IMR-90 (cell line): ENCODE results near the gene XPO4. TPM values are rescaled to one million over a fixed set of nuclear protein-coding genes. Genes with fewer than 3 reads are reported as not detected.

Experiments used
- ATAC-seq: fragments of 200-7000 bp; cut with Tn5 transposase; 2 replicates; pipeline ENCODE4 v1.9.1; 2020; ENCODE audit warnings: low read depth, mild to moderate bottlenecking, moderate library complexity
- BruUV-seq: library from RNA; stranded (reverse); fragments of 400-500 nt; replicated peaks from 2 replicates; lab custom pipeline; 2021; lab: Mats Ljungman, UMichigan
- CTCF ChIA-PET: fragments of 300-600 bp; formaldehyde crosslinking; extraction: SDS; loops from one replicate; lab custom pipeline; 2021; ENCODE audit warnings: antibody characterized with exemption; lab: Yijun Ruan, JAX
- POLR2A ChIA-PET: fragments of 300-600 bp; sonication (Branson Sonifier 250); formaldehyde crosslinking; loops from one replicate; lab custom pipeline; 2022; ENCODE audit warnings: antibody characterized with exemption; ENCODE audit not compliant: unreplicated experiment; lab: Charles Lee
- DNase-seq: peaks from one replicate; pipeline ENCODE4 v3.0.0; 2013
- H2AFZ ChIP-seq: replicated peaks from 2 replicates; pipeline ENCODE3; 2013; ENCODE audit warnings: low read length, mild to moderate bottlenecking; ENCODE audit not compliant: poor library complexity
- H2AK5ac ChIP-seq: 2 replicates; pipeline ENCODE4 v1.6.1; 2013; ENCODE audit warnings: low read depth, low read length, inconsistent platforms
- H2AK9ac ChIP-seq: replicated peaks from 2 replicates; pipeline ENCODE3; 2013; ENCODE audit warnings: mild to moderate bottlenecking, low read depth, low read length, moderate library complexity; ENCODE audit not compliant: poor library complexity
- H2BK120ac ChIP-seq: 2 replicates; pipeline ENCODE4 v1.6.1; 2013; ENCODE audit warnings: low read depth, low read length, inconsistent platforms
- H2BK15ac ChIP-seq: 3 replicates; pipeline ENCODE4 v1.6.1; 2013; ENCODE audit warnings: low read depth, low read length, inconsistent platforms
- H2BK20ac ChIP-seq: 2 replicates; pipeline ENCODE4 v1.6.1; 2013; ENCODE audit warnings: low read depth, mild to moderate bottlenecking, inconsistent platforms, low read length, moderate library complexity
- H2BK5ac ChIP-seq: 2 replicates; pipeline ENCODE4 v1.6.1; 2013; ENCODE audit warnings: mild to moderate bottlenecking, low read depth, low read length, inconsistent platforms; ENCODE audit not compliant: poor library complexity, severe bottlenecking
- H3K14ac ChIP-seq: replicated peaks from 2 replicates; pipeline ENCODE4 v1.6.1; 2013; ENCODE audit warnings: low read depth, low read length, inconsistent platforms
- H3K18ac ChIP-seq: 2 replicates; pipeline ENCODE4 v1.6.1; 2013; ENCODE audit warnings: low read depth, low read length, control low read depth
- H3K23ac ChIP-seq: 2 replicates; pipeline ENCODE4 v1.6.1; 2013; ENCODE audit warnings: low read depth, low read length, inconsistent platforms
- H3K27ac ChIP-seq: 2 replicates; pipeline ENCODE4 v1.5.1; 2013; ENCODE audit warnings: mild to moderate bottlenecking, control low read depth, low read length; ENCODE audit not compliant: insufficient read depth
- H3K27me3 ChIP-seq: 2 replicates; pipeline ENCODE4 v1.6.1; 2013; ENCODE audit warnings: low read length; ENCODE audit not compliant: control insufficient read depth, insufficient read depth
- H3K36me3 ChIP-seq: 2 replicates; pipeline ENCODE4 v1.6.1; 2013; ENCODE audit warnings: low read length, mixed read lengths; ENCODE audit not compliant: control insufficient read depth, insufficient read depth
- H3K4ac ChIP-seq: 2 replicates; pipeline ENCODE4 v1.6.1; 2013; ENCODE audit warnings: low read depth, low read length, inconsistent platforms
- H3K4me1 ChIP-seq: 2 replicates; pipeline ENCODE4 v1.6.1; 2013; ENCODE audit warnings: low read length, mixed read lengths; ENCODE audit not compliant: control insufficient read depth, insufficient read depth
- H3K4me2 ChIP-seq: 2 replicates; pipeline ENCODE4 v1.6.1; 2013; ENCODE audit warnings: low read depth, mild to moderate bottlenecking, control low read depth, low read length, moderate library complexity
- H3K4me3 ChIP-seq: 2 replicates; pipeline ENCODE4 v1.5.1; 2013; ENCODE audit warnings: low read depth, mild to moderate bottlenecking, control low read depth, low read length, moderate library complexity; ENCODE audit not compliant: insufficient read depth
- H3K56ac ChIP-seq: 2 replicates; pipeline ENCODE4 v1.6.1; 2013; ENCODE audit warnings: low read length, inconsistent platforms; ENCODE audit not compliant: insufficient read depth; ENCODE audit errors: extremely low read depth
- H3K79me1 ChIP-seq, 2 experiments: 2 replicates each; pipeline ENCODE4 v1.6.1; 2013; ENCODE audit warnings: low read length in 2 of 2, inconsistent platforms in 1 of 2, low read depth in 1 of 2
- H3K9ac ChIP-seq: 2 replicates; pipeline ENCODE4 v1.6.1; 2013; ENCODE audit warnings: low read depth, low read length, control low read depth
- H3K9me1 ChIP-seq: 2 replicates; pipeline ENCODE4 v1.6.1; 2013; ENCODE audit warnings: low read length, inconsistent platforms; ENCODE audit not compliant: insufficient read depth
- H3K9me3 ChIP-seq: 2 replicates; pipeline ENCODE4 v1.6.1; 2013; ENCODE audit warnings: low read length; ENCODE audit not compliant: control insufficient read depth, insufficient read depth
- H4K20me1 ChIP-seq: 2 replicates; pipeline ENCODE4 v1.6.1; 2013; ENCODE audit warnings: low read length, inconsistent platforms; ENCODE audit not compliant: insufficient read depth
- H4K5ac ChIP-seq: 2 replicates; pipeline ENCODE4 v1.6.1; 2013; ENCODE audit warnings: mild to moderate bottlenecking, low read depth, low read length, control low read depth
- H4K8ac ChIP-seq, 2 experiments: 2 replicates each; pipeline ENCODE4 v1.6.1; 2013; ENCODE audit warnings: low read depth in 2 of 2, low read length in 2 of 2, control low read depth in 1 of 2, inconsistent platforms in 1 of 2
- H4K91ac ChIP-seq: 2 replicates; pipeline ENCODE4 v1.6.1; 2013; ENCODE audit warnings: low read depth, low read length, inconsistent platforms; ENCODE audit not compliant: insufficient read depth
- BHLHE40 ChIP-seq: fragments of 150-350 bp; IDR thresholded peaks from 2 replicates; pipeline ENCODE4 v1.6.1; 2016; ENCODE audit warnings: mild to moderate bottlenecking, low read depth, low read length
- CEBPB ChIP-seq: IDR thresholded peaks from 2 replicates; pipeline ENCODE4 v1.6.1; 2012; ENCODE audit warnings: low read depth, low read length, improper control_type of control experiment
- CHD1 ChIP-seq: IDR thresholded peaks from 2 replicates; pipeline ENCODE4 v1.6.1; 2012; ENCODE audit warnings: low read depth, low read length, improper control_type of control experiment
- CTCF ChIP-seq: conservative IDR thresholded peaks from 2 replicates; pipeline ENCODE4 v1.5.1; 2012; ENCODE audit warnings: mild to moderate bottlenecking, low read depth, low read length, improper control_type of control experiment
- ELK1 ChIP-seq: fragments of 150-350 bp; IDR thresholded peaks from 2 replicates; pipeline ENCODE4 v1.6.1; 2016; ENCODE audit warnings: low read depth, mild to moderate bottlenecking, low read length, moderate library complexity, borderline replicate concordance
- FOS ChIP-seq: fragments of 150-350 bp; IDR thresholded peaks from 2 replicates; pipeline ENCODE4 v1.6.1; 2016; ENCODE audit warnings: low read depth, low read length
- MAFK ChIP-seq: IDR thresholded peaks from 2 replicates; pipeline ENCODE4 v1.6.1; 2012; ENCODE audit warnings: low read depth, low read length, improper control_type of control experiment
- MAZ ChIP-seq: IDR thresholded peaks from 2 replicates; pipeline ENCODE4 v1.6.1; 2012; ENCODE audit warnings: low read depth, mild to moderate bottlenecking, low read length, improper control_type of control experiment, moderate library complexity, borderline replicate concordance
- MXI1 ChIP-seq: IDR thresholded peaks from 2 replicates; pipeline ENCODE4 v1.6.1; 2012; ENCODE audit warnings: low read depth, mild to moderate bottlenecking, low read length, moderate library complexity, borderline replicate concordance
- NFE2L2 ChIP-seq: fragments of 150-350 bp; IDR thresholded peaks from 2 replicates; pipeline ENCODE4 v1.6.1; 2016; ENCODE audit warnings: low read depth, mild to moderate bottlenecking, low read length
- POLR2A ChIP-seq: IDR thresholded peaks from 2 replicates; pipeline ENCODE4 v1.6.1; 2012; ENCODE audit warnings: mild to moderate bottlenecking, low read depth, low read length
- RAD21 ChIP-seq: IDR thresholded peaks from 2 replicates; pipeline ENCODE4 v1.6.1; 2012; ENCODE audit warnings: low read length, improper control_type of control experiment
- RCOR1 ChIP-seq: IDR thresholded peaks from 2 replicates; pipeline ENCODE4 v1.6.1; 2012; ENCODE audit warnings: mild to moderate bottlenecking, low read length, improper control_type of control experiment; ENCODE audit not compliant: insufficient replicate concordance
- SMC3 ChIP-seq: fragments of 150-350 bp; IDR thresholded peaks from 2 replicates; pipeline ENCODE4 v1.6.1; 2016; ENCODE audit warnings: low read depth, mild to moderate bottlenecking, antibody characterized with exemption, low read length, moderate library complexity
- USF2 ChIP-seq: fragments of 150-350 bp; IDR thresholded peaks from 2 replicates; pipeline ENCODE4 v1.6.1; 2017; ENCODE audit warnings: mild to moderate bottlenecking, antibody characterized with exemption, low read length, low read depth
- WGBS, 2 experiments: methylation state at CpG; one replicate each; pipeline versions ENCODE4 v1.1.5 to v1.1.7; 2013; ENCODE audit warnings: missing lambda C conversion rate in 2 of 2; ENCODE audit not compliant: insufficient read length in 1 of 2; ENCODE audit errors: extremely low coverage in 2 of 2; 5-methylcytosine and 5-hydroxymethylcytosine counted together
- dilution Hi-C: fragments of 300-500 bp; cut with HindIII; formaldehyde crosslinking; loops from one replicate; pipeline ENCODE4 v1.14.3; 2018; ENCODE audit warnings: low sequenced_read_pairs; ENCODE audit not compliant: unreplicated experiment
- in situ Hi-C: fragments of 300-500 bp; cut with MboI; formaldehyde crosslinking; loops from 3 replicates; pipeline ENCODE4 v1.14.3; 2019; ENCODE audit warnings: low sequenced_read_pairs, inconsistent platforms, mixed read lengths
- intact Hi-C: fragments of 100-400 bp; cut with micrococcal nuclease; formaldehyde crosslinking; loops from 2 replicates; pipeline ENCODE4 v1.10.0; 2022
- polyA plus RNA-seq, 3 experiments: library from polyadenylated mRNA; depleted of rRNA; stranded (reverse); fragments of >200 nt; gene quantifications; 2 replicates each; pipeline ENCODE4 v1.2.3, GENCODE V29; 2012; ENCODE audit warnings: low replicate concordance in 1 of 3
- total RNA-seq: library from RNA; depleted of rRNA; stranded (reverse); fragments of >200 nt; gene quantifications from 2 replicates; pipeline ENCODE4 v1.2.3, GENCODE V29; 2012

Gene XPO4
- total and polyA plus RNA-seq, 2 of the 4 experiments (the other 2 are of a cell fraction): 5.0 to 21.1 TPM

GRCh38 chr13:20803180-20803965, 99.2 kb downstream of the XPO4 start:
- Histone ChIP-seq H3K23ac (no peak overlapping the region), H4K20me1 (no peaks in the 10 kb centered on the region; the same call in 1 of the 2 replicates), H3K9ac (no peak overlapping the region), H3K4me1 (no peaks in the 10 kb centered on the region), H4K91ac (no peak overlapping the region), H3K36me3 (peaks cover 6% of the 10 kb centered on the region; the same call in 1 of the 2 replicates), H2BK5ac (no peak overlapping the region), H3K56ac (no peak overlapping the region), H2BK15ac (no peak overlapping the region), H3K14ac (no peak overlapping the region), H3K9me3 (no peaks in the 10 kb centered on the region), H3K4me2 (no peak overlapping the region), H3K27ac (no peak overlapping the region), H3K4ac (no peak overlapping the region), H3K4me3 (no peak overlapping the region), H2BK20ac (no peak overlapping the region), H2AFZ (no peak overlapping the region), H4K5ac (no peak overlapping the region), H3K79me1 (no peaks in the 10 kb centered on the region; a peak in 2 of 4 replicates), H2AK5ac (no peak overlapping the region), H2BK120ac (no peak overlapping the region), H3K18ac (no peak overlapping the region), H2AK9ac (no peak overlapping the region), H3K27me3 (no peaks in the 10 kb centered on the region), H4K8ac (no peak overlapping the region), H3K9me1 (no peaks in the 10 kb centered on the region; the same call in 1 of the 2 replicates)
- ATAC-seq (no peak), DNase-seq (no peak)
- dilution Hi-C loops (no loop called here), intact Hi-C loops (no loop called here), in situ Hi-C loops (no loop called here)
- POLR2A ChIA-PET: no interaction called here
- CTCF ChIA-PET: no interaction called here
- no TSS peak for BruUV-seq
- TF ChIP-seq FOS (no peak), CHD1 (no peak), MXI1 (no peak), RAD21 (no peak), NFE2L2 (no peak), USF2 (no peak), CEBPB (no peak), CTCF (no peak), MAZ (no peak), MAFK (no peak), RCOR1 (no peak), ELK1 (no peak), BHLHE40 (no peak), POLR2A (no peak), SMC3 (no peak)
- WGBS, 2 experiments: no CpG with 5 or more reads among the region's 3 CpGs
